HepG2 (cell line): ENCODE measurements around the gene ABCB8. TPM values are rescaled to one million over a fixed set of nuclear protein-coding genes. Genes with fewer than 3 reads are reported as not detected.

ENCODE experiments used
- AGO1 ChIP-seq: fragments of 200-400 bp; formaldehyde crosslinking; IDR thresholded peaks from 2 replicates; pipeline ENCODE4 v1.6.1; 2017; ENCODE audit warnings: mild to moderate bottlenecking, low read depth, low read length, moderate library complexity; ENCODE audit not compliant: poor library complexity, severe bottlenecking
- ARID4A ChIP-seq: sonication (generic); formaldehyde crosslinking; IDR thresholded peaks from 2 replicates; pipeline ENCODE4 v1.5.0; 2020; ENCODE audit warnings: mild to moderate bottlenecking, missing genetic modification reagents, borderline replicate concordance
- CCDC6 ChIP-seq: sonication (generic); formaldehyde crosslinking; IDR thresholded peaks from 2 replicates; pipeline ENCODE4 v1.8.1; 2022; ENCODE audit warnings: mild to moderate bottlenecking, missing genetic modification reagents, moderate library complexity
- CENPT ChIP-seq: sonication (generic); formaldehyde crosslinking; IDR thresholded peaks from 2 replicates; pipeline ENCODE4 v1.8.0; 2022; ENCODE audit warnings: low read depth, mild to moderate bottlenecking, moderate library complexity, missing genetic modification reagents
- NFIB ChIP-seq: sonication (generic); formaldehyde crosslinking; IDR thresholded peaks from 2 replicates; pipeline ENCODE4 v1.9.0; 2021; ENCODE audit warnings: missing genetic modification reagents, mild to moderate bottlenecking, borderline replicate concordance
- RAD51 ChIP-seq: fragments of 450-650 bp; IDR thresholded peaks from 2 replicates; pipeline ENCODE4 v1.6.1; 2016; ENCODE audit warnings: borderline replicate concordance
- SIX4 ChIP-seq: sonication (generic); formaldehyde crosslinking; IDR thresholded peaks from 2 replicates; pipeline ENCODE4 v1.4.0; 2020; ENCODE audit warnings: missing genetic modification reagents
- THRA ChIP-seq: sonication (generic); formaldehyde crosslinking; IDR thresholded peaks from 2 replicates; pipeline ENCODE4 v1.4.0; 2020; ENCODE audit warnings: missing genetic modification reagents, borderline replicate concordance
- ZNF142 ChIP-seq: sonication (generic); formaldehyde crosslinking; IDR thresholded peaks from 2 replicates; pipeline ENCODE4 v1.4.0; 2020; ENCODE audit warnings: missing genetic modification reagents
- ZNF33A ChIP-seq: sonication (generic); formaldehyde crosslinking; IDR thresholded peaks from 2 replicates; pipeline ENCODE4 v1.5.1; 2020; ENCODE audit warnings: missing genetic modification reagents, mild to moderate bottlenecking, moderate library complexity, borderline replicate concordance
- ZNF354B ChIP-seq: sonication (generic); formaldehyde crosslinking; IDR thresholded peaks from 2 replicates; pipeline ENCODE4 v1.8.0; 2022; ENCODE audit warnings: mild to moderate bottlenecking, missing genetic modification reagents
- ZNF543 ChIP-seq: sonication (generic); formaldehyde crosslinking; IDR thresholded peaks from 2 replicates; pipeline ENCODE4 v1.4.0; 2020; ENCODE audit warnings: mild to moderate bottlenecking, missing genetic modification reagents
- ZNF556 ChIP-seq: sonication (generic); formaldehyde crosslinking; IDR thresholded peaks from 2 replicates; pipeline ENCODE4 v1.4.0; 2020; ENCODE audit warnings: mild to moderate bottlenecking, missing genetic modification reagents, borderline replicate concordance
- ZNF7 ChIP-seq: IDR thresholded peaks from 2 replicates; pipeline ENCODE4 v1.6.1; 2016; ENCODE audit warnings: missing biosample characterization, missing genetic modification reagents
- ZNF704 ChIP-seq: sonication (generic); formaldehyde crosslinking; IDR thresholded peaks from 2 replicates; pipeline ENCODE4 v1.8.1; 2023; ENCODE audit warnings: mild to moderate bottlenecking, inconsistent platforms, moderate library complexity, missing genetic modification reagents, borderline replicate concordance
- polyA plus RNA-seq, 8 experiments: library from polyadenylated mRNA; depleted of rRNA in 3 of 8; stranded (reverse) in 7 of 8; unstranded in 1 of 8; fragments of >200 nt; fragmentation: Illumina TruSeq in 4 of 8; extraction: Trizol in 4 of 8; gene quantifications; 2 replicates each; pipeline versions ENCODE4 v1.2.1 to v1.2.3, GENCODE V29; 2011 to 2016; ENCODE audit warnings: low read depth in 4 of 8, missing spikeins in 1 of 8, mixed read lengths in 1 of 8; ENCODE audit not compliant: insufficient read depth in 1 of 8
- total RNA-seq, 5 experiments: library from RNA; depleted of rRNA; stranded (reverse); fragments of >200 nt; fragmentation: Illumina TruSeq; extraction: Trizol; gene quantifications; 2 replicates each; pipeline ENCODE4 v1.2.3, GENCODE V29; 2016; ENCODE audit warnings: low read depth in 1 of 5

ABCB8 gene
- total and polyA plus RNA-seq, 2 of the 13 experiments (the other 11 are each of a cell fraction or from before 2014, with no cell fraction given) = 6.6 to 16.7 TPM

GRCh38 chr7:151085691-151086620 lies 57.7 kb downstream of the ABCB8 start, which contains the start of gene AGAP3 (continued):
- TF ChIP-seq ZNF142 (CRISPR knock-in tag) = no peak
- TF ChIP-seq THRA = peak; percentile 33; the same call in 1 of the 2 replicates
- TF ChIP-seq RAD51 = no peak
- TF ChIP-seq ZNF543 = no peak
- TF ChIP-seq ZNF704 (CRISPR knock-in tag) = no peak
- TF ChIP-seq SIX4 (CRISPR knock-in tag) = no peak
- no peak for TF ChIP-seq ZNF556
- no peak for TF ChIP-seq CENPT (CRISPR knock-in tag)
- TF ChIP-seq ARID4A = peak; percentile 86
- TF ChIP-seq ZNF33A (CRISPR knock-in tag) = no peak
- no peak for TF ChIP-seq NFIB (CRISPR knock-in tag)
- TF ChIP-seq ZNF354B (CRISPR knock-in tag) = peak; percentile 33; the same call in 1 of the 2 replicates
- peak; percentile 68 for TF ChIP-seq AGO1
- no peak for TF ChIP-seq ZNF7 (CRISPR knock-in tag)
- no peak for TF ChIP-seq CCDC6
